ENCODE results near the gene TNIP1. TPM values are rescaled to one million over a fixed set of nuclear protein-coding genes. Genes with fewer than 3 reads are reported as not detected.
A peak's percentile ranks its signal among the peaks of the same experiment; 100 is the strongest.

TNIP1 gene
- total and polyA plus RNA-seq, 7 donors: 55.1 to 210 (median 73.1) TPM

- no peaks in the 10 kb centered on the region for H3K27me3 ChIP-seq
- 41 to 77% methylated on average over 11 of the region's 11 CpGs for WGBS, 2 donors
- H3K36me3 ChIP-seq: peaks cover under 1 to 54% (median 25%) of the 10 kb centered on the region in 4 donors
- peak overlapping the region; percentile 75 to 94 (median 84) for H3K27ac ChIP-seq
- peaks cover 0 to 65% (median 54%) of the 10 kb centered on the region in 4 donors for H3K4me1 ChIP-seq
- intact Hi-C loops (cut with DNase I): loop anchor here (2.0 to 5.0 kb wide), 2 partner anchors 49 to 326 kb away; no protein-coding TSS in a partner anchor
- no peak for TF ChIP-seq POLR2A (IDR thresholded peaks at IDR 0.05)
- TF ChIP-seq CTCF (IDR thresholded peaks at IDR 0.05): peak in 3 of 4 experiments; percentile 4 to 29 (median 28)
- TF ChIP-seq POLR2AphosphoS5 (IDR thresholded peaks at IDR 0.05): peak; percentile 76 to 92 (median 80)
- TF ChIP-seq EP300 (IDR thresholded peaks at IDR 0.05): peak in 3 of 4 donors; percentile 47 to 88 (median 82)
- peak; percentile 94 for DNase-seq
- no peak overlapping the region for H3K4me3 ChIP-seq
- H3K9me3 ChIP-seq: no peaks in the 10 kb centered on the region
Observed at GRCh38 chr5:151107738-151108520, 27.1 kb upstream of the TNIP1 start.

DNA sequence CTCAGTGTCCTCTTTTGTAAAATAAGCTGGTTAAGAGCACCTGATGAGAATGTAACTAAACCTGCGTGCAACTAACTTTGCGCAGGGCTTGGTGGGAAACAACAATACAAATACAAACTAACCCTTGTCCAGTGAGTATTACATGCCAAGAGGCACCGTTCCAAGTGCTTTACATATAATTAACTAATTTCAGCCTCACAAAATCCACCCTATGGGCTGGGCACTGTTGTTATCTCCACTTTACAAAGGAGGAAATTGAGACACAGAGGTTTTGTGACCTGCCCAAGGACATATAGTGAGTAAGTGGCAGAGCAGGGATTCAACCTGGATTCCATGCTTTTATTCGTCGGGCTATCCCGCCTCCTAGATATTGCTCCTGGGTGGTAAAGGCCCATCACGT is 26.2 kb upstream of the TNIP1 start:
- peaks cover 6 to 54% (median 24%) of the 10 kb centered on the region in 4 donors for H3K36me3 ChIP-seq
- peaks cover 0 to 65% (median 54%) of the 10 kb centered on the region in 4 donors for H3K4me1 ChIP-seq
- H3K9me3 ChIP-seq: no peaks in the 10 kb centered on the region
- no peak for DNase-seq
- no peak overlapping the region for H3K4me3 ChIP-seq
- peak overlapping the region; percentile 28 to 94 (median 84) for H3K27ac ChIP-seq
- WGBS, 2 donors: 18 to 66% methylated on average over 7 of the region's 7 CpGs
- H3K27me3 ChIP-seq: no peaks in the 10 kb centered on the region
- TF ChIP-seq POLR2AphosphoS5 (IDR thresholded peaks at IDR 0.05): no peak
- no peak for TF ChIP-seq EP300 (IDR thresholded peaks at IDR 0.05)
- TF ChIP-seq CTCF (IDR thresholded peaks at IDR 0.05): no peak
- TF ChIP-seq POLR2A (IDR thresholded peaks at IDR 0.05): no peak
- intact Hi-C loops (cut with DNase I): loop anchor here (5.0 kb wide), 1 partner anchor 325 kb away; no protein-coding TSS in a partner anchor

- Histone ChIP-seq H3K9me3 (no peaks in the 10 kb centered on the region), H3K4me1 (peaks cover 0 to 67% (median 56%) of the 10 kb centered on the region in 4 donors), H3K4me3 (no peak overlapping the region), H3K27ac (peak overlapping the region; percentile 28 to 94 (median 84)), H3K36me3 (peaks cover 6 to 55% (median 25%) of the 10 kb centered on the region in 4 donors), H3K27me3 (no peaks in the 10 kb centered on the region)
- 80 to 90% methylated on average over 2 of the region's 2 CpGs for WGBS, 2 donors
- intact Hi-C loops (cut with DNase I): loop anchor here (5.0 kb wide), 1 partner anchor 324 kb away; no protein-coding TSS in a partner anchor
- TF ChIP-seq POLR2A (IDR thresholded peaks at IDR 0.05) (no peak), POLR2AphosphoS5 (IDR thresholded peaks at IDR 0.05) (no peak), CTCF (IDR thresholded peaks at IDR 0.05) (no peak), EP300 (IDR thresholded peaks at IDR 0.05) (no peak)
- DNase-seq: no peak
Observed at GRCh38 chr5:151106509-151106908, 25.7 kb upstream of the TNIP1 start.

GRCh38 chr5:151106043-151106442 is 25.2 kb upstream of the TNIP1 start:
- Histone ChIP-seq H3K4me3 (no peak overlapping the region), H3K9me3 (no peaks in the 10 kb centered on the region), H3K4me1 (peaks cover 0 to 71% (median 56%) of the 10 kb centered on the region in 4 donors), H3K27me3 (no peaks in the 10 kb centered on the region), H3K27ac (peak overlapping the region; percentile 81 to 94 (median 86)), H3K36me3 (peaks cover 10 to 55% (median 26%) of the 10 kb centered on the region in 4 donors)
- intact Hi-C loops (cut with DNase I): loop anchor here (5.0 kb wide), 1 partner anchor 324 kb away; no protein-coding TSS in a partner anchor
- no peak for DNase-seq
- no peak for TF ChIP-seq CTCF (IDR thresholded peaks at IDR 0.05)
- no peak for TF ChIP-seq EP300 (IDR thresholded peaks at IDR 0.05)
- no peak for TF ChIP-seq POLR2AphosphoS5 (IDR thresholded peaks at IDR 0.05)
- no peak for TF ChIP-seq POLR2A (IDR thresholded peaks at IDR 0.05)
- whole genome bisulfite sequencing, 2 donors: 71 to 87% methylated on average over 5 of the region's 5 CpGs

Measured in sigmoid colon (tissue), 7 donors.